Ascending aorta (tissue), 2 donors: ENCODE results near the gene HP1BP3. TPM values are rescaled to one million over a fixed set of nuclear protein-coding genes. Genes with fewer than 3 reads are reported as not detected.

Experiments used
- DNase-seq, 2 donors: peaks; one replicate each; pipeline ENCODE4 v3.0.0-alpha.2; 2019; ENCODE audit warnings: low spot score in 2 of 2
- H3K27ac ChIP-seq, 2 donors: fragments of 200-600 bp; sonication (generic); one replicate each; pipeline ENCODE4 v1.5.1; 2016 to 2017; ENCODE audit warnings: mild to moderate bottlenecking in 1 of 2
- H3K27me3 ChIP-seq: fragments of 200-600 bp; sonication (generic); one replicate; pipeline ENCODE4 v1.5.1; 2017
- H3K36me3 ChIP-seq, 2 donors: fragments of 200-600 bp; sonication (generic); one replicate each; pipeline ENCODE4 v1.5.1; 2016
- H3K4me1 ChIP-seq, 2 donors: fragments of 200-600 bp; sonication (generic); one replicate each; pipeline ENCODE4 v1.5.1; 2016 to 2017; ENCODE audit warnings: mild to moderate bottlenecking in 1 of 2
- H3K4me3 ChIP-seq, 2 donors: fragments of 200-600 bp; sonication (generic); one replicate each; pipeline ENCODE4 v1.5.1; 2016 to 2017; ENCODE audit warnings: mild to moderate bottlenecking in 1 of 2
- H3K9me3 ChIP-seq, 2 donors: fragments of 200-600 bp; sonication (generic); one replicate each; pipeline ENCODE4 v1.5.1; 2016
- intact Hi-C: fragments of 100-400 bp; cut with DNase I; formaldehyde crosslinking; loops from one replicate; pipeline ENCODE4 v1.15.1; 2023
- total RNA-seq: library from RNA; depleted of rRNA; stranded (reverse); fragments of >200 nt; gene quantifications from one replicate; pipeline ENCODE4 v1.1.0, GENCODE V29; 2016
- TF ChIP-seq, protein P1 (sequence below), 3 experiments: fragments of 200-600 bp in 2 of 3; fragments of 450-650 bp in 1 of 3; sonication (generic) in 2 of 3; IDR thresholded peaks; one replicate each; pipeline ENCODE4 v1.5.1; 2016 to 2019; ENCODE audit warnings: antibody characterized with exemption in 3 of 3, mild to moderate bottlenecking in 1 of 3, moderate library complexity in 1 of 3

Gene HP1BP3
- total RNA-seq, 1 donor from 2014 or later = 109 TPM

DNA sequence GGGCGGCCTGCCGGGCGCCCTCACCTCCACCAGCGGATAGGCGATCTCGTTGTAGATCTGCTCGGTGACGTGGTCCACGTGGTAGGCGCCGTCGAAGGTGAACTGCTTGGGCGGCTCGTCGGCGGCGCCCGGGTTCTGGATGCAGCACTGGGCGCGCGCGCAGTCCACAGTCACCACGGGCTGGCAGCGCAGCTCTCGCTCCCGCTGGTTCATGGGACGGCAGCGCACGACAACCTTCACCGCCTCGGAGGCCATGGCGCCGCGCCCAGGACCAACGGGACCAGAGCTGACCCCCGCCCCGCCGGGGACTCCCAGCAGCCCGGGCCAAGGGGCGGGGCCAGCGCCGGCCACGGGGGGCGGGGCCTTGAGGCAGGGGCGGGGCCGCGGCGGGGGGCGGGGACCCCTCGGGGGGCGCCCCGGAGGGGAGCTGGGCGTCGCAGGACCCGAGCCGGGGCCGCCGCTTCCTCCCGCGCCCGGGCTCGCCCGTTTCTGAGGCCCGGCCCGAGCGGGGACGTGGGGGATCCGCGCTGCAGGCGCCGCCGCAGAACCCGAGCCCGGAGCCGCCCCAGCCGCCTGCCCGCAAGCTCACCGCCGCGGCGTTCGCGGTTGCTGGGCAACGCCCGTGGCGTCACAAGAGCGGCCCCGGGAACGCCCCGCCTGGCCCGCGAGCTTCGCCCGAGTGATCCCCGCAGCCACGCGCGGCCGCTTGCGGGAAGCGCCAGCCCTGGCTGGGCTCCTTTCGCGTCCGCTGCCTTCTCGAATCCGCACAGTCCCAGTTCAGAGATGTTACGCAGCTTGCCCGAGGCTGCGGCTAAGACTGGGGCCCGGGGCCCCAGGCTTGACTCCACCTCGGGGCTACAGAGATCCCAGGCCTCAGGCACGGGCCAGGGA lies 69.4 kb downstream of the HP1BP3 start, which contains the start of gene KIF17:
KIF17 (minus strand) TSS at position 556 of the 891 bp plus-strand sequence; CDS start at position 255, 301 bp downstream.
- intact Hi-C loops = no loop called here
- Histone ChIP-seq H3K4me1 (peaks cover 0 to 4% of the 10 kb centered on the region in 2 donors), H3K36me3 (no peaks in the 10 kb centered on the region), H3K27me3 (peaks cover 8% of the 10 kb centered on the region), H3K4me3 (peak within 1 kb of the TSS; percentile 65 to 66), H3K9me3 (no peaks in the 10 kb centered on the region), H3K27ac (no peak within 1 kb of the TSS)
- DNase-seq = peak in 1 of 2 donors; percentile 81
- TF ChIP-seq, protein P1, sequence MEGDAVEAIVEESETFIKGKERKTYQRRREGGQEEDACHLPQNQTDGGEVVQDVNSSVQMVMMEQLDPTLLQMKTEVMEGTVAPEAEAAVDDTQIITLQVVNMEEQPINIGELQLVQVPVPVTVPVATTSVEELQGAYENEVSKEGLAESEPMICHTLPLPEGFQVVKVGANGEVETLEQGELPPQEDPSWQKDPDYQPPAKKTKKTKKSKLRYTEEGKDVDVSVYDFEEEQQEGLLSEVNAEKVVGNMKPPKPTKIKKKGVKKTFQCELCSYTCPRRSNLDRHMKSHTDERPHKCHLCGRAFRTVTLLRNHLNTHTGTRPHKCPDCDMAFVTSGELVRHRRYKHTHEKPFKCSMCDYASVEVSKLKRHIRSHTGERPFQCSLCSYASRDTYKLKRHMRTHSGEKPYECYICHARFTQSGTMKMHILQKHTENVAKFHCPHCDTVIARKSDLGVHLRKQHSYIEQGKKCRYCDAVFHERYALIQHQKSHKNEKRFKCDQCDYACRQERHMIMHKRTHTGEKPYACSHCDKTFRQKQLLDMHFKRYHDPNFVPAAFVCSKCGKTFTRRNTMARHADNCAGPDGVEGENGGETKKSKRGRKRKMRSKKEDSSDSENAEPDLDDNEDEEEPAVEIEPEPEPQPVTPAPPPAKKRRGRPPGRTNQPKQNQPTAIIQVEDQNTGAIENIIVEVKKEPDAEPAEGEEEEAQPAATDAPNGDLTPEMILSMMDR (IDR thresholded peaks at IDR 0.05) = no peak

DNA sequence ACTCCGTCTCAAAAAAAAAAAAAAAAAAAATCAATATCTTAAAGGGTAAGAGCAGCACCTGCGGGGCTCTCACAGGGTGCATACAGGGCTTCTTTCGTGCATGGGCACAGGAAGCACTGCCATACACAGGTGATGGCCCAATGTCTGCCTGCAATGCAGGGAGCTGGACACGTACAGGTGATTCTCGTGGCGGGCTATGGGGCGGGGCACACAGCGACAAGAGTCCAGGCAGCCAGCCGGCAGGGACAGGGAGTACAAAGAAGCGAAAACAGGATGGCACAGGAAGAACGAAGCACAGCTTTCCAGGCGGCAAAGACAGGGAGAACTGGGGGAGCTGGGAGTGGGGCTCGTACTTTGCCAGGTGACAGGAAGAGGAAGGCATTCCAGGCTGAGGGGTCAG lies 70.9 kb downstream of the HP1BP3 start:
- no peaks in the 10 kb centered on the region for H3K36me3 ChIP-seq
- TF ChIP-seq, protein P1 (IDR thresholded peaks at IDR 0.05) = no peak
- no peak for DNase-seq

DNA sequence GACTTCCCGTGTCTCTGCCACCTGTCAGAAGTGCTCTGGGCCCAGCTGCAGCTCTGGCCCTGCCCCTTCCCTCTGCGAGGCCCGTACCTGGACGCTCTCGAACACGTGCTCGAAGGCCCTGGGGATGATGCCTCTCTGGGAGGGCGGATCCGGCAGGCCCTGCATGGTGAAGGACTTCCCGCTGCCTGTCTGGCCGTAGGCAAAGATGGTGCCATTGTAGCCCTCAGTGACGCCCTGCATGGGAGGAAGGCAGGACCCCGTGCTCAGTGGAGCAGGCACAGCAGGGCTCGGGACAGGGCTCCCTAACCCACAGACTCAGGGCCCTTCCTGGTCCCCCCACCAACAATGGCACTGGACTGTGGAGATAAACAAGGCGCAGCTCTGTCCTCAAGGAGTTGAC lies 71.7 kb downstream of the HP1BP3 start:
- no peak for DNase-seq
- Histone ChIP-seq H3K27me3 (peaks cover 8% of the 10 kb centered on the region), H3K9me3 (no peaks in the 10 kb centered on the region), H3K36me3 (no peaks in the 10 kb centered on the region), H3K4me3 (no peak overlapping the region), H3K4me1 (peaks cover 0 to 4% of the 10 kb centered on the region in 2 donors), H3K27ac (no peak overlapping the region)
- intact Hi-C loops = no loop called here
- TF ChIP-seq, protein P1 (IDR thresholded peaks at IDR 0.05) = no peak

More for the DNA sequence above, 70.9 kb downstream of the HP1BP3 start:
- peaks cover 8% of the 10 kb centered on the region for H3K27me3 ChIP-seq
- H3K9me3 ChIP-seq = no peaks in the 10 kb centered on the region
- no peak overlapping the region for H3K27ac ChIP-seq
- intact Hi-C loops = no loop called here
- H3K4me1 ChIP-seq = peaks cover 0 to 4% of the 10 kb centered on the region in 2 donors
- H3K4me3 ChIP-seq = no peak overlapping the region

DNA sequence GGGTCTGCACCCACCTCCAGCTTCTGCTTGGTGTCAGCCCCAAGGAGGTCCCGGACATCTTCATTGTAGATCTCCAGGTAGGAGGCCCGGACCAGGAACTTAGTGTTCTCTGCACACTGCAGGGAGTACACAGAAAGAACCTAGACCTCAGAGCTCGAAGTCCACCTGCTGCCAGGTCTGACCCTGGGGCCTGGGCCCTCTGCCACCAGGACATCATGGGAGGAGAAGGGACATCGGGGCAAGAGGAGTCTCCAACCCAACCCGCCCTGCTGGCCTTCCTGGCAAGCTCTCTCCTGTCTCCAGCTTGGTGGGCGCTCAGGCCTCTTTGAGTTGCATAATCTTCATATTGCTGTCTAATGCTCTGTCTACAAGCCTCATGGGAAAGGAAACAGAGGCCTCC lies 73.7 kb downstream of the HP1BP3 start:
- no peaks in the 10 kb centered on the region for H3K9me3 ChIP-seq
- peaks cover 8% of the 10 kb centered on the region for H3K27me3 ChIP-seq
- H3K27ac ChIP-seq = no peak overlapping the region
- no peaks in the 10 kb centered on the region for H3K36me3 ChIP-seq
- no peak overlapping the region for H3K4me3 ChIP-seq
- no peak for DNase-seq
- intact Hi-C loops = no loop called here
- TF ChIP-seq, protein P1 (IDR thresholded peaks at IDR 0.05) = no peak
- H3K4me1 ChIP-seq = peaks cover 0 to 4% of the 10 kb centered on the region in 2 donors

DNA sequence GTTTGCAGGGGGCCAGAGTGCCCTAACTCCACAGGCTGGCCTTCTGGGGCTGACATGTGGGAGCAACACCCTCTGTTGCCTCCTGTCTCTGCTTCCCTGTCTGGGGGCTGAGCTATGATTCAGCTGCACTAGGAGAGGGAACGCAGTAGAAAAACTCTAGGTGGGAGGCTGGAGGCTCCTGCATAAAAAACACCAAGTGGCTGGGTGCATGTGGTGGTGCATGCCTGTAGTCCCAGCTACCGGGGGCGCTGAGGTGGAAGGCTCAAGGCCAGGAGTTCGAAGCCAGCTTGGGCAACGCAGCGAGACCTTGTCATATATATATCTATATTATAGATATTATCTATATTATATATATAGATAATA lies 74.9 kb downstream of the HP1BP3 start:
- DNase-seq = no peak
- Histone ChIP-seq H3K4me3 (no peak overlapping the region), H3K4me1 (peaks cover 0 to under 1% of the 10 kb centered on the region in 2 donors), H3K27ac (no peak overlapping the region), H3K9me3 (no peaks in the 10 kb centered on the region), H3K27me3 (peaks cover 8% of the 10 kb centered on the region), H3K36me3 (no peaks in the 10 kb centered on the region)
- TF ChIP-seq, protein P1 (IDR thresholded peaks at IDR 0.05) = no peak
- intact Hi-C loops = no loop called here
